A673 (cell line): ENCODE data around the gene ULK4. TPM values are rescaled to one million over a fixed set of nuclear protein-coding genes. Genes with fewer than 3 reads are reported as not detected.
"Not testable (repeated sequence)": the region's sequence is repeated elsewhere in the genome, so short reads cannot be mapped to it uniquely, and the experiment has no call there.

Experiments
- BruUV-seq: library from RNA; stranded (reverse); fragments of 400-500 nt; replicated peaks from 2 replicates; lab custom pipeline; 2021; lab: Mats Ljungman, UMichigan
- CTCF ChIA-PET: fragments of 300-600 bp; sonication (Branson Sonifier 250); formaldehyde crosslinking; loops from one replicate; lab custom pipeline; 2022; ENCODE audit warnings: antibody characterized with exemption; lab: Charles Lee
- POLR2A ChIA-PET: fragments of 300-600 bp; sonication (Branson Sonifier 250); formaldehyde crosslinking; loops from one replicate; lab custom pipeline; 2022; ENCODE audit warnings: antibody characterized with exemption; ENCODE audit not compliant: low non-redundant PET; lab: Charles Lee
- DNase-seq: peaks from one replicate; pipeline ENCODE4 v3.0.0-alpha.2; 2015; ENCODE audit warnings: low spot score
- H3K27ac ChIP-seq: fragments of 200-600 bp; sonication (generic); 2 replicates; pipeline ENCODE4 v1.5.1; 2016; ENCODE audit warnings: mixed run types, low read depth, mild to moderate bottlenecking, mixed read lengths, antibody characterized with exemption, low read length; ENCODE audit not compliant: poor library complexity, severe bottlenecking
- H3K27me3 ChIP-seq: fragments of 200-600 bp; sonication (generic); replicated peaks from 2 replicates; pipeline ENCODE4 v1.6.1; 2017; ENCODE audit warnings: mixed run types, low read depth, mild to moderate bottlenecking, mixed read lengths, antibody characterized with exemption, low read length; ENCODE audit not compliant: insufficient read depth, poor library complexity
- H3K36me3 ChIP-seq: fragments of 200-600 bp; sonication (generic); 2 replicates; pipeline ENCODE4 v1.6.1; 2016; ENCODE audit warnings: mixed run types, mild to moderate bottlenecking, mixed read lengths, antibody characterized with exemption, low read length; ENCODE audit not compliant: insufficient read depth, poor library complexity, severe bottlenecking
- H3K4me1 ChIP-seq: fragments of 200-600 bp; sonication (generic); 2 replicates; pipeline ENCODE4 v1.6.1; 2017; ENCODE audit warnings: mixed run types, mild to moderate bottlenecking, mixed read lengths, antibody characterized with exemption, low read length; ENCODE audit not compliant: insufficient read depth, poor library complexity, severe bottlenecking
- H3K4me3 ChIP-seq: fragments of 200-600 bp; sonication (generic); 2 replicates; pipeline ENCODE4 v1.5.1; 2016; ENCODE audit warnings: low read depth, mixed run types, mild to moderate bottlenecking, mixed read lengths, low read length; ENCODE audit not compliant: poor library complexity, severe bottlenecking
- H3K9me3 ChIP-seq: fragments of 200-600 bp; sonication (generic); 2 replicates; pipeline ENCODE4 v1.6.1; 2016; ENCODE audit warnings: mixed run types, low read depth, mild to moderate bottlenecking, mixed read lengths, antibody characterized with exemption, low read length; ENCODE audit not compliant: poor library complexity, severe bottlenecking
- CTCF ChIP-seq: fragments of 300-800, 200-600 bp; sonication (generic); conservative IDR thresholded peaks from 2 replicates; pipeline ENCODE4 v1.5.1; 2017; ENCODE audit warnings: low read depth, mild to moderate bottlenecking, antibody characterized with exemption, low read length, moderate library complexity, mixed read lengths
- EZH2 ChIP-seq: fragments of 200-600 bp; sonication (generic); IDR thresholded peaks from 2 replicates; pipeline ENCODE4 v1.6.1; 2017; ENCODE audit warnings: borderline replicate concordance, low read depth, mild to moderate bottlenecking, mixed read lengths, antibody characterized with exemption, low read length; ENCODE audit not compliant: poor library complexity, severe bottlenecking
- intact Hi-C: fragments of 100-400 bp; cut with micrococcal nuclease; formaldehyde crosslinking; loops from one replicate; pipeline ENCODE4 v1.10.0; 2022; ENCODE audit not compliant: unreplicated experiment
- total RNA-seq: library from RNA; stranded (reverse); gene quantifications from 2 replicates; pipeline ENCODE4 v1.2.3, GENCODE V29; 2021

Gene ULK4
- total RNA-seq, 1 experiment from 2014 or later: 7.4 TPM

GRCh38 chr3:41290306-41290705 is 671.6 kb downstream of the ULK4 start:
- H3K36me3 ChIP-seq: no peaks in the 10 kb centered on the region
- H3K4me1 ChIP-seq: no peaks in the 10 kb centered on the region
- H3K27ac ChIP-seq: no peak overlapping the region
- TF ChIP-seq CTCF (no peak), EZH2 (no peak)
- no peaks in the 10 kb centered on the region for H3K27me3 ChIP-seq
- no peak for DNase-seq
- H3K9me3 ChIP-seq: no peaks in the 10 kb centered on the region
- POLR2A ChIA-PET: no interaction called here
- BruUV-seq: no TSS peak
- CTCF ChIA-PET: no interaction called here
- no peak overlapping the region for H3K4me3 ChIP-seq
- intact Hi-C loops: no loop called here

- H3K4me1 ChIP-seq: no peaks in the 10 kb centered on the region
- H3K27me3 ChIP-seq: no peaks in the 10 kb centered on the region
- no peak for TF ChIP-seq EZH2
- no peak for TF ChIP-seq CTCF
- DNase-seq: no peak
- H3K9me3 ChIP-seq: no peaks in the 10 kb centered on the region
- H3K27ac ChIP-seq: no peak overlapping the region
- no peaks in the 10 kb centered on the region for H3K36me3 ChIP-seq
- intact Hi-C loops: no loop called here
- H3K4me3 ChIP-seq: no peak overlapping the region
- BruUV-seq: no TSS peak
- CTCF ChIA-PET: no interaction called here
- POLR2A ChIA-PET: no interaction called here
Measured at GRCh38 chr3:41288785-41289184, 673.1 kb downstream of the ULK4 start.

- ChIA-PET POLR2A (no interaction called here), CTCF (no interaction called here)
- Histone ChIP-seq H3K27ac (no peak overlapping the region), H3K36me3 (no peaks in the 10 kb centered on the region), H3K4me3 (no peak overlapping the region), H3K4me1 (no peaks in the 10 kb centered on the region), H3K27me3 (no peaks in the 10 kb centered on the region), H3K9me3 (no peaks in the 10 kb centered on the region)
- BruUV-seq: no TSS peak
- TF ChIP-seq CTCF (no peak), EZH2 (no peak)
- intact Hi-C loops: no loop called here
- DNase-seq: no peak
Measured at GRCh38 chr3:41286305-41286704, 675.6 kb downstream of the ULK4 start.

- CTCF ChIA-PET, POLR2A ChIA-PET, H3K4me1 ChIP-seq: not testable (repeated sequence)
Measured at GRCh38 chr3:41284934-41285333, 677.0 kb downstream of the ULK4 start.

More at GRCh38 chr3:41284934-41285333, 677.0 kb downstream of the ULK4 start:
- H3K9me3 ChIP-seq, H3K36me3 ChIP-seq, H3K4me3 ChIP-seq, intact Hi-C loops, H3K27ac ChIP-seq, H3K27me3 ChIP-seq, BruUV-seq, DNase-seq: not testable (repeated sequence)
